Central memory CD8-positive, alpha-beta T cell (primary cell): ENCODE measurements around the gene PNMA8C.

Experiments used
- ATAC-seq: fragments of 150-1000 bp; cut with Tn5 transposase; replicated peaks from 2 replicates; pipeline ENCODE4 v1.10.0; 2022; ENCODE audit warnings: mild to moderate bottlenecking, moderate FRiP score, moderate number of reproducible peaks; ENCODE audit not compliant: poor library complexity, severe bottlenecking; ENCODE audit errors: extremely low read depth
- DNase-seq, 2 donors: peaks; one replicate each; pipeline ENCODE4 v3.0.0; 2021; ENCODE audit warnings: low spot score in 2 of 2
- H3K27ac Mint-ChIP-seq: one replicate; pipeline ENCODE4 v1.8.0; 2022; ENCODE audit warnings: low read depth, mild to moderate bottlenecking, moderate library complexity, mixed read lengths
- H3K27me3 Mint-ChIP-seq: one replicate; pipeline ENCODE4 v1.8.0; 2022; ENCODE audit warnings: mixed read lengths
- H3K36me3 Mint-ChIP-seq: one replicate; pipeline ENCODE4 v1.8.0; 2022; ENCODE audit warnings: mild to moderate bottlenecking, moderate library complexity, mixed read lengths; ENCODE audit not compliant: insufficient read depth
- H3K4me1 Mint-ChIP-seq: one replicate; pipeline ENCODE4 v1.8.0; 2022; ENCODE audit warnings: mixed read lengths
- H3K4me3 Mint-ChIP-seq: one replicate; pipeline ENCODE4 v1.8.0; 2022; ENCODE audit warnings: mild to moderate bottlenecking, moderate library complexity, mixed read lengths
- H3K9me3 Mint-ChIP-seq: one replicate; pipeline ENCODE4 v1.8.0; 2022; ENCODE audit warnings: mixed read lengths

The PNMA8C gene

GRCh38 chr19:46460055-46460454, 31.3 kb upstream of the PNMA8C start:
- no peak for ATAC-seq
- H3K36me3 Mint-ChIP-seq: peaks cover 2% of the 10 kb centered on the region
- H3K4me1 Mint-ChIP-seq: no peaks in the 10 kb centered on the region

GRCh38 chr19:46456930-46457329, 28.2 kb upstream of the PNMA8C start:
- ATAC-seq: no peak
- peaks cover 2% of the 10 kb centered on the region for H3K36me3 Mint-ChIP-seq
- no peak overlapping the region for H3K4me3 Mint-ChIP-seq
- H3K9me3 Mint-ChIP-seq: no peaks in the 10 kb centered on the region
- no peaks in the 10 kb centered on the region for H3K4me1 Mint-ChIP-seq
- peaks cover 50% of the 10 kb centered on the region for H3K27me3 Mint-ChIP-seq
- H3K27ac Mint-ChIP-seq: no peak overlapping the region
- no peak for DNase-seq

More at GRCh38 chr19:46460055-46460454, 31.3 kb upstream of the PNMA8C start:
- no peak overlapping the region for H3K27ac Mint-ChIP-seq
- no peak for DNase-seq
- H3K4me3 Mint-ChIP-seq: no peak overlapping the region
- H3K9me3 Mint-ChIP-seq: no peaks in the 10 kb centered on the region
- H3K27me3 Mint-ChIP-seq: peaks cover 62% of the 10 kb centered on the region

- no peak for DNase-seq
- Mint-ChIP-seq H3K27ac (no peak overlapping the region), H3K4me1 (no peaks in the 10 kb centered on the region), H3K27me3 (peaks cover 71% of the 10 kb centered on the region), H3K36me3 (peaks cover 2% of the 10 kb centered on the region), H3K9me3 (peaks cover 6% of the 10 kb centered on the region), H3K4me3 (no peak overlapping the region)
- ATAC-seq: no peak
These were observed 25.5 kb upstream of the PNMA8C start for GRCh38 chr19:46454244-46454643.

- no peak for ATAC-seq
- Mint-ChIP-seq H3K9me3 (peaks cover 8% of the 10 kb centered on the region), H3K4me1 (no peaks in the 10 kb centered on the region), H3K27me3 (peaks cover 67% of the 10 kb centered on the region), H3K4me3 (no peak overlapping the region), H3K36me3 (peaks cover 2% of the 10 kb centered on the region), H3K27ac (no peak overlapping the region)
- no peak for DNase-seq
These were observed 24.9 kb upstream of the PNMA8C start for GRCh38 chr19:46453661-46454060.

GRCh38 chr19:46452186-46452585, 23.4 kb upstream of the PNMA8C start:
- no peak overlapping the region for H3K4me3 Mint-ChIP-seq
- no peaks in the 10 kb centered on the region for H3K36me3 Mint-ChIP-seq
- peaks cover 61% of the 10 kb centered on the region for H3K27me3 Mint-ChIP-seq
- H3K27ac Mint-ChIP-seq: no peak overlapping the region
- H3K9me3 Mint-ChIP-seq: peaks cover 8% of the 10 kb centered on the region
- no peaks in the 10 kb centered on the region for H3K4me1 Mint-ChIP-seq
- DNase-seq: no peak
- ATAC-seq: no peak

- Mint-ChIP-seq H3K27ac (no peak overlapping the region), H3K9me3 (peaks cover 8% of the 10 kb centered on the region), H3K4me1 (no peaks in the 10 kb centered on the region), H3K27me3 (peaks cover 60% of the 10 kb centered on the region), H3K4me3 (no peak overlapping the region), H3K36me3 (no peaks in the 10 kb centered on the region)
- DNase-seq (no peak), ATAC-seq (no peak)
These were observed 22.6 kb upstream of the PNMA8C start for GRCh38 chr19:46451352-46451751.

- H3K36me3 Mint-ChIP-seq: no peaks in the 10 kb centered on the region
- H3K27ac Mint-ChIP-seq: no peak overlapping the region
- ATAC-seq (no peak), DNase-seq (no peak)
- H3K27me3 Mint-ChIP-seq: peaks cover 60% of the 10 kb centered on the region
- no peaks in the 10 kb centered on the region for H3K4me1 Mint-ChIP-seq
- no peak overlapping the region for H3K4me3 Mint-ChIP-seq
- peaks cover 8% of the 10 kb centered on the region for H3K9me3 Mint-ChIP-seq
These were observed 22.0 kb upstream of the PNMA8C start for GRCh38 chr19:46450737-46451136.

- no peak overlapping the region for H3K4me3 Mint-ChIP-seq
- no peak for ATAC-seq
These were observed 20.5 kb upstream of the PNMA8C start for GRCh38 chr19:46449228-46449627.

GRCh38 chr19:46448601-46449000, 19.9 kb upstream of the PNMA8C start:
- no peak overlapping the region for H3K4me3 Mint-ChIP-seq

More at GRCh38 chr19:46449228-46449627, 20.5 kb upstream of the PNMA8C start:
- no peak for DNase-seq
- Mint-ChIP-seq H3K27me3 (peaks cover 47% of the 10 kb centered on the region), H3K4me1 (no peaks in the 10 kb centered on the region), H3K27ac (no peak overlapping the region), H3K9me3 (peaks cover 8% of the 10 kb centered on the region), H3K36me3 (peaks cover 2% of the 10 kb centered on the region)

GRCh38 chr19:46447824-46448223, 19.1 kb upstream of the PNMA8C start:
- Mint-ChIP-seq H3K36me3 (peaks cover 2% of the 10 kb centered on the region), H3K27me3 (peaks cover 47% of the 10 kb centered on the region), H3K4me1 (peaks cover 5% of the 10 kb centered on the region), H3K9me3 (peaks cover 8% of the 10 kb centered on the region), H3K27ac (no peak overlapping the region), H3K4me3 (no peak overlapping the region)
- no peak for DNase-seq
- ATAC-seq: no peak

More at GRCh38 chr19:46448601-46449000, 19.9 kb upstream of the PNMA8C start:
- Mint-ChIP-seq H3K4me1 (no peaks in the 10 kb centered on the region), H3K36me3 (peaks cover 2% of the 10 kb centered on the region), H3K27ac (no peak overlapping the region), H3K27me3 (peaks cover 47% of the 10 kb centered on the region), H3K9me3 (peaks cover 8% of the 10 kb centered on the region)
- no peak for DNase-seq
- no peak for ATAC-seq

GRCh38 chr19:46447006-46447405, 18.3 kb upstream of the PNMA8C start:
- peaks cover 8% of the 10 kb centered on the region for H3K9me3 Mint-ChIP-seq
- H3K4me3 Mint-ChIP-seq: no peak overlapping the region

GRCh38 chr19:46446021-46446420, 17.3 kb upstream of the PNMA8C start:
- peaks cover 6% of the 10 kb centered on the region for H3K4me1 Mint-ChIP-seq
- ATAC-seq (no peak), DNase-seq (no peak)
- peaks cover 2% of the 10 kb centered on the region for H3K36me3 Mint-ChIP-seq
- H3K27ac Mint-ChIP-seq: no peak overlapping the region
- H3K27me3 Mint-ChIP-seq: peaks cover 40% of the 10 kb centered on the region
- H3K9me3 Mint-ChIP-seq: peaks cover 8% of the 10 kb centered on the region
- H3K4me3 Mint-ChIP-seq: no peak overlapping the region

More at GRCh38 chr19:46447006-46447405, 18.3 kb upstream of the PNMA8C start:
- Mint-ChIP-seq H3K4me1 (peaks cover 6% of the 10 kb centered on the region), H3K27ac (no peak overlapping the region), H3K27me3 (peaks cover 47% of the 10 kb centered on the region), H3K36me3 (peaks cover 2% of the 10 kb centered on the region)
- DNase-seq: no peak
- no peak for ATAC-seq

GRCh38 chr19:46442808-46443450, 14.2 kb upstream of the PNMA8C start:
- H3K27ac Mint-ChIP-seq: no peak overlapping the region
- DNase-seq (no peak), ATAC-seq (no peak)
- no peaks in the 10 kb centered on the region for H3K9me3 Mint-ChIP-seq
- peaks cover 6% of the 10 kb centered on the region for H3K4me1 Mint-ChIP-seq
- H3K27me3 Mint-ChIP-seq: peaks cover 22% of the 10 kb centered on the region
- no peak overlapping the region for H3K4me3 Mint-ChIP-seq
- H3K36me3 Mint-ChIP-seq: peaks cover 2% of the 10 kb centered on the region
